H1 (cell line): Measurements from ENCODE around the gene UBASH3B. TPM values are rescaled to one million over a fixed set of nuclear protein-coding genes. Genes with fewer than 3 reads are reported as not detected.

Source experiments
- ATF3 ChIP-seq: IDR thresholded peaks from 2 replicates; pipeline ENCODE4 v1.6.1; 2011; ENCODE audit warnings: low read depth, mild to moderate bottlenecking, low read length; ENCODE audit not compliant: insufficient read depth
- EP300 ChIP-seq, 2 experiments: IDR thresholded peaks; 1 replicate in 1 of 2; 2 replicates in 1 of 2; pipeline ENCODE4 v1.6.1; 2011 to 2012; ENCODE audit warnings: low read depth in 2 of 2, low read length in 2 of 2, mild to moderate bottlenecking in 2 of 2, borderline replicate concordance in 1 of 2, inconsistent platforms in 1 of 2, moderate library complexity in 1 of 2
- polyA plus RNA-seq, 7 experiments: library from polyadenylated mRNA; depleted of rRNA in 3 of 7; stranded (reverse) in 5 of 7; unstranded in 2 of 7; fragments of >200 nt in 5 of 7; fragments of 200-250 nt in 2 of 7; gene quantifications; 1 replicate in 5 of 7; 2 replicates in 1 of 7; 4 replicates in 1 of 7; pipeline versions ENCODE4 v1.2.1 to v1.2.3, GENCODE V29; 2011 to 2013; ENCODE audit warnings: missing spikeins in 2 of 7, mixed read lengths in 2 of 7
- total RNA-seq: library from RNA; stranded (reverse); fragmentation: NEBNext Ultra II Directional; extraction: Animal tissue kit (Norgen Biotek cat#: 25700); gene quantifications from 2 replicates; pipeline ENCODE4 v1.2.1, GENCODE V29; 2021
- TF ChIP-seq, protein P1 (sequence below): fragments of 300-600 bp; sonication (generic); IDR thresholded peaks from 2 replicates; pipeline ENCODE4 v1.7.1; 2012; ENCODE audit warnings: low read length, moderate library complexity, mild to moderate bottlenecking, inconsistent platforms; ENCODE audit not compliant: insufficient replicate concordance

UBASH3B gene
- total and polyA plus RNA-seq, 2 of the 8 experiments (the other 6 are each of a cell fraction or from before 2014, with no cell fraction given), result 7.5 to 9.5 TPM

DNA sequence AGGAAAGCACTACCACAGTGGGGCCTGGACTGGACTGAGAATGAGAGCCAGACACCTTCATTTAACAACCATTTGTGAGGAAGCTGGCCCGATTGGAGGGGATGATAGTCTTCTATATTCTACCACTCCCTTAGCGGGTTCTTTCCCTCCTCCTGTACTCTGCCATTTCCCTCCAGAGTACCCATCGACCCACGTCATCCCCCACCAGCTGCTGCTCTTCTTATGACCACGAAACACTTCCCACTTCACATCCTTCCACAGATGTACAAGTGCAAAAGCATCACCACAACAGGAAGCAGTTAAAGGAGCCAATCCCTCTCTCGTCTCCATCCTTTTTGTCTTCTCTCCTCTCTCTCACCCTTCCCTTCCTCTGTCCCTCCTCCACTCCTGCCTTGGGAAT is 18.0 kb upstream of the UBASH3B start (continued):
- TF ChIP-seq ATF3, result no peak
- TF ChIP-seq EP300 (IDR thresholded peaks at IDR 0.05; ENCODE audit: borderline replicate concordance in 1 of 2, low read depth in 2 of 2, low read length in 2 of 2), result no peak
- TF ChIP-seq, protein P1, sequence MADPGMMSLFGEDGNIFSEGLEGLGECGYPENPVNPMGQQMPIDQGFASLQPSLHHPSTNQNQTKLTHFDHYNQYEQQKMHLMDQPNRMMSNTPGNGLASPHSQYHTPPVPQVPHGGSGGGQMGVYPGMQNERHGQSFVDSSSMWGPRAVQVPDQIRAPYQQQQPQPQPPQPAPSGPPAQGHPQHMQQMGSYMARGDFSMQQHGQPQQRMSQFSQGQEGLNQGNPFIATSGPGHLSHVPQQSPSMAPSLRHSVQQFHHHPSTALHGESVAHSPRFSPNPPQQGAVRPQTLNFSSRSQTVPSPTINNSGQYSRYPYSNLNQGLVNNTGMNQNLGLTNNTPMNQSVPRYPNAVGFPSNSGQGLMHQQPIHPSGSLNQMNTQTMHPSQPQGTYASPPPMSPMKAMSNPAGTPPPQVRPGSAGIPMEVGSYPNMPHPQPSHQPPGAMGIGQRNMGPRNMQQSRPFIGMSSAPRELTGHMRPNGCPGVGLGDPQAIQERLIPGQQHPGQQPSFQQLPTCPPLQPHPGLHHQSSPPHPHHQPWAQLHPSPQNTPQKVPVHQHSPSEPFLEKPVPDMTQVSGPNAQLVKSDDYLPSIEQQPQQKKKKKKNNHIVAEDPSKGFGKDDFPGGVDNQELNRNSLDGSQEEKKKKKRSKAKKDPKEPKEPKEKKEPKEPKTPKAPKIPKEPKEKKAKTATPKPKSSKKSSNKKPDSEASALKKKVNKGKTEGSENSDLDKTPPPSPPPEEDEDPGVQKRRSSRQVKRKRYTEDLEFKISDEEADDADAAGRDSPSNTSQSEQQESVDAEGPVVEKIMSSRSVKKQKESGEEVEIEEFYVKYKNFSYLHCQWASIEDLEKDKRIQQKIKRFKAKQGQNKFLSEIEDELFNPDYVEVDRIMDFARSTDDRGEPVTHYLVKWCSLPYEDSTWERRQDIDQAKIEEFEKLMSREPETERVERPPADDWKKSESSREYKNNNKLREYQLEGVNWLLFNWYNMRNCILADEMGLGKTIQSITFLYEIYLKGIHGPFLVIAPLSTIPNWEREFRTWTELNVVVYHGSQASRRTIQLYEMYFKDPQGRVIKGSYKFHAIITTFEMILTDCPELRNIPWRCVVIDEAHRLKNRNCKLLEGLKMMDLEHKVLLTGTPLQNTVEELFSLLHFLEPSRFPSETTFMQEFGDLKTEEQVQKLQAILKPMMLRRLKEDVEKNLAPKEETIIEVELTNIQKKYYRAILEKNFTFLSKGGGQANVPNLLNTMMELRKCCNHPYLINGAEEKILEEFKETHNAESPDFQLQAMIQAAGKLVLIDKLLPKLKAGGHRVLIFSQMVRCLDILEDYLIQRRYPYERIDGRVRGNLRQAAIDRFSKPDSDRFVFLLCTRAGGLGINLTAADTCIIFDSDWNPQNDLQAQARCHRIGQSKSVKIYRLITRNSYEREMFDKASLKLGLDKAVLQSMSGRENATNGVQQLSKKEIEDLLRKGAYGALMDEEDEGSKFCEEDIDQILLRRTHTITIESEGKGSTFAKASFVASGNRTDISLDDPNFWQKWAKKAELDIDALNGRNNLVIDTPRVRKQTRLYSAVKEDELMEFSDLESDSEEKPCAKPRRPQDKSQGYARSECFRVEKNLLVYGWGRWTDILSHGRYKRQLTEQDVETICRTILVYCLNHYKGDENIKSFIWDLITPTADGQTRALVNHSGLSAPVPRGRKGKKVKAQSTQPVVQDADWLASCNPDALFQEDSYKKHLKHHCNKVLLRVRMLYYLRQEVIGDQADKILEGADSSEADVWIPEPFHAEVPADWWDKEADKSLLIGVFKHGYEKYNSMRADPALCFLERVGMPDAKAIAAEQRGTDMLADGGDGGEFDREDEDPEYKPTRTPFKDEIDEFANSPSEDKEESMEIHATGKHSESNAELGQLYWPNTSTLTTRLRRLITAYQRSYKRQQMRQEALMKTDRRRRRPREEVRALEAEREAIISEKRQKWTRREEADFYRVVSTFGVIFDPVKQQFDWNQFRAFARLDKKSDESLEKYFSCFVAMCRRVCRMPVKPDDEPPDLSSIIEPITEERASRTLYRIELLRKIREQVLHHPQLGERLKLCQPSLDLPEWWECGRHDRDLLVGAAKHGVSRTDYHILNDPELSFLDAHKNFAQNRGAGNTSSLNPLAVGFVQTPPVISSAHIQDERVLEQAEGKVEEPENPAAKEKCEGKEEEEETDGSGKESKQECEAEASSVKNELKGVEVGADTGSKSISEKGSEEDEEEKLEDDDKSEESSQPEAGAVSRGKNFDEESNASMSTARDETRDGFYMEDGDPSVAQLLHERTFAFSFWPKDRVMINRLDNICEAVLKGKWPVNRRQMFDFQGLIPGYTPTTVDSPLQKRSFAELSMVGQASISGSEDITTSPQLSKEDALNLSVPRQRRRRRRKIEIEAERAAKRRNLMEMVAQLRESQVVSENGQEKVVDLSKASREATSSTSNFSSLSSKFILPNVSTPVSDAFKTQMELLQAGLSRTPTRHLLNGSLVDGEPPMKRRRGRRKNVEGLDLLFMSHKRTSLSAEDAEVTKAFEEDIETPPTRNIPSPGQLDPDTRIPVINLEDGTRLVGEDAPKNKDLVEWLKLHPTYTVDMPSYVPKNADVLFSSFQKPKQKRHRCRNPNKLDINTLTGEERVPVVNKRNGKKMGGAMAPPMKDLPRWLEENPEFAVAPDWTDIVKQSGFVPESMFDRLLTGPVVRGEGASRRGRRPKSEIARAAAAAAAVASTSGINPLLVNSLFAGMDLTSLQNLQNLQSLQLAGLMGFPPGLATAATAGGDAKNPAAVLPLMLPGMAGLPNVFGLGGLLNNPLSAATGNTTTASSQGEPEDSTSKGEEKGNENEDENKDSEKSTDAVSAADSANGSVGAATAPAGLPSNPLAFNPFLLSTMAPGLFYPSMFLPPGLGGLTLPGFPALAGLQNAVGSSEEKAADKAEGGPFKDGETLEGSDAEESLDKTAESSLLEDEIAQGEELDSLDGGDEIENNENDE, result no peak
